NCI-H1092 treated with DMSO at 0.1 percent for 48 hours (cell line): ENCODE results near the gene DEFB132.

Experiments used
- DNase-seq: peaks from one replicate; lab custom pipeline; 2025; lab: John Stamatoyannopoulos, UW

The DEFB132 gene

DNA sequence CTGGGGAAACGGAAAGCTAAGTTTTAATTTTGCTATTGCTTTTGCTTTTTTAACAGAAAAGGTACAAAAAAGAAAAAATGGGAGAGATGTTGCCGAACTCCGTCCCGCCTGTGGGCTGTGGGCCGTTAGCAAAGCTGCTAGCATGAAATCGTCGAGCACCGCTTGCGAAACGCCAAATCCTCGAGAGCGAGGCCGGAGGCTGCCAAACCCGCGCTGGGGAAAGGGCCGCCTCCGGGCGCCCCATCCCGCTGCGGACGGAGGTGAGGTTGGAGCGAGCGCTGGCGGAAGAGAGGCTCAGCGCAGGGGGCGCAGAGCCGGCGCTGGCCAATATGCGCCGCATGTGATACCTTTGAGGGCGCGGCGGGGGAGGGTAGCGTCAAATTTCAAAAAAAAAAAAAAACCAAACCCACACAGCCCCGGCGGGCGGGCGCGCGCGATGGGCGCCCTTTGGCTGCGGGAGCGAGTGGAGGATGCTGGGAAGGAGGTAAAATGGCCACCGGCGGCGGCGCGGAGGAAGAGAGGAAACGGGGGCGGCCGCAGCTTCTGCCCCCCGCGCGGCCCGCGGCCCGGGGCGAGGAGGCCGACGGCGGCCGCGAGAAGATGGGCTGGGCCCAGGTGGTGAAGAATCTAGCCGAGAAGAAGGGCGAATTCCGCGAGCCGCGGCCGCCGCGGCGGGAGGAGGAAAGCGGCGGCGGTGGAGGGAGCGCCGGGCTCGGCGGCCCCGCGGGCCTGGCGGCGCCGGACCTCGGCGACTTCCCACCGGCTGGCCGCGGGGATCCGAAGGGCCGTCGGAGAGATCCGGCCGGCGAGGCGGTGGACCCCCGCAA lies 39.8 kb downstream of the DEFB132 start, which contains the start of gene ZCCHC3:
TSS of gene ZCCHC3 (plus strand) at position 473 of the 827 bp plus-strand sequence. CDS start at position 490, 17 bp downstream.
- peak; percentile 91 for DNase-seq

DNA sequence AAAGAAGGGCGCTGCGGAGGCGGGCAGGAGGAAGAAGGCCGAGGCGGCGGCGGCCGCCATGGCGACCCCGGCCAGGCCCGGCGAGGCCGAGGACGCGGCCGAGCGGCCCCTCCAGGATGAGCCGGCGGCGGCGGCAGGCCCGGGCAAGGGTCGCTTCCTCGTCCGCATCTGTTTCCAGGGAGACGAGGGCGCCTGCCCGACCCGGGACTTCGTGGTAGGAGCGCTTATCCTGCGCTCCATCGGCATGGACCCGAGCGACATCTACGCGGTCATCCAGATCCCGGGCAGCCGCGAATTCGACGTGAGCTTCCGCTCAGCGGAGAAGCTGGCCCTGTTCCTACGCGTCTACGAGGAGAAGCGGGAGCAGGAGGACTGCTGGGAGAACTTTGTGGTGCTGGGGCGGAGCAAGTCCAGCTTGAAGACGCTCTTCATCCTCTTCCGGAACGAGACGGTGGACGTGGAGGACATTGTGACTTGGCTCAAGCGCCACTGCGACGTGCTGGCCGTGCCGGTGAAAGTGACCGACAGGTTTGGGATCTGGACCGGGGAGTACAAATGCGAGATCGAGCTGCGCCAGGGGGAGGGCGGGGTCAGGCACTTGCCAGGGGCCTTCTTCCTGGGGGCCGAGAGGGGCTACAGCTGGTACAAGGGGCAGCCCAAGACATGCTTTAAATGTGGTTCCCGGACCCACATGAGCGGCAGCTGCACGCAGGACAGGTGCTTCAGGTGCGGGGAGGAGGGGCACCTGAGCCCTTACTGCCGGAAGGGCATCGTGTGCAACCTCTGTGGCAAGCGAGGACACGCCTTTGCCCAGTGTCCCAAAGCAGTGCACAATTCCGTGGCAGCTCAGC lies 40.6 kb downstream of the DEFB132 start:
- peak; percentile 52 for DNase-seq

DNA sequence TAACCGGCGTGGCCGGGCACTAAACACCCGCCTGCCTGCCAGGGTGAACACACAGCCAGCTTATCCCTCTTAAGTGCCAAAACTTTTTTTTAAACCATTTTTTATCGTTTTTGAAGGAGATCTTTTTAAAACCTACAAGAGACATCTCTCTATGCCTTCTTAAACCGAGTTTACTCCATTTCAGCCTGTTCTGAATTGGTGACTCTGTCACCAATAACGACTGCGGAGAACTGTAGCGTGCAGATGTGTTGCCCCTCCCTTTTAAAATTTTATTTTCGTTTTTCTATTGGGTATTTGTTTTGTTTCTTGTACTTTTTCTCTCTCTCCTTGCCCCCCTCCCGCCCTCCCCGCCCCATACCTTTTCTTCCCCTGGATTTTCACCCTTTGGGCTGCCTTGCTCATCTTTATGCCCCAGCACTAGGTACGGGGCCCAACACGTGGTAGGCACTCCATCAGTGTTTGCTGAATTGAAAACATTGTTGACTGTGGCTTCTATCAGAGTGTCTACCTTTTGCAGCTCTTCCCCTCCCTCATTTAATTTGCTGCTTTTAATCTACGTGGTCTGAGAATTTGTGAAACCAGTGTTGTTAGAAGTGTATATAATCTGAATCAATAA lies 41.4 kb downstream of the DEFB132 start:
- DNase-seq, result no peak

DNA sequence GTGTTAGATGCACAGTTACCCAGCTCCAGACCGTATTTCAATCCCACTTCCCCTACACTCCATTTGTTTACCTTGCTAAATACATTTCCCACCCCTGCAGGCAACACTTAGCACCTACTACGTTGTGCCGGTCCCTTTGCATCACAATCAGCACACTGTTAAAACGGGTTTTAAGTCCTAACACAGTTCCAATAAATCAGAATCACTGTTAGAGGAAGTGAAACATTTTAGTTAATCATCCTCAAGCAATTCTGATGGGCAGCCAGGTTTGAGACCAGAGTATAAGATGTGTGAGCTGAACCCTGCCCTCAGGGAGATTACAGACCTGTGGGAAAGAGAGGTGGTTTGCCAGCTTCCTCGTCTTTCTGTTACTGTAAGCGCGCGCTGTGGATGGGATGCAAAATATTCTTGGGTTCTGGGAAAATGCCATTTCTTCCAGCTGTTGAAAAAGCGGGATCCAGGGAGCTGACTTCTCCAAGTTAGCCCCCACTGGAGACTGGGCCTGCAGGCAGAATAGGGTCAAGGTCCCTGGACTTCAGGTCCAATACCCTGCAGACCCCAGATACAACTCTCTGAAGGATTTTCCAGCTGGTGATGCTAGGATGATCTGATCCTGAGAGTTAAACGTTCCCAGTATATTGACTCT lies 42.9 kb downstream of the DEFB132 start:
- DNase-seq, result no peak

DNA sequence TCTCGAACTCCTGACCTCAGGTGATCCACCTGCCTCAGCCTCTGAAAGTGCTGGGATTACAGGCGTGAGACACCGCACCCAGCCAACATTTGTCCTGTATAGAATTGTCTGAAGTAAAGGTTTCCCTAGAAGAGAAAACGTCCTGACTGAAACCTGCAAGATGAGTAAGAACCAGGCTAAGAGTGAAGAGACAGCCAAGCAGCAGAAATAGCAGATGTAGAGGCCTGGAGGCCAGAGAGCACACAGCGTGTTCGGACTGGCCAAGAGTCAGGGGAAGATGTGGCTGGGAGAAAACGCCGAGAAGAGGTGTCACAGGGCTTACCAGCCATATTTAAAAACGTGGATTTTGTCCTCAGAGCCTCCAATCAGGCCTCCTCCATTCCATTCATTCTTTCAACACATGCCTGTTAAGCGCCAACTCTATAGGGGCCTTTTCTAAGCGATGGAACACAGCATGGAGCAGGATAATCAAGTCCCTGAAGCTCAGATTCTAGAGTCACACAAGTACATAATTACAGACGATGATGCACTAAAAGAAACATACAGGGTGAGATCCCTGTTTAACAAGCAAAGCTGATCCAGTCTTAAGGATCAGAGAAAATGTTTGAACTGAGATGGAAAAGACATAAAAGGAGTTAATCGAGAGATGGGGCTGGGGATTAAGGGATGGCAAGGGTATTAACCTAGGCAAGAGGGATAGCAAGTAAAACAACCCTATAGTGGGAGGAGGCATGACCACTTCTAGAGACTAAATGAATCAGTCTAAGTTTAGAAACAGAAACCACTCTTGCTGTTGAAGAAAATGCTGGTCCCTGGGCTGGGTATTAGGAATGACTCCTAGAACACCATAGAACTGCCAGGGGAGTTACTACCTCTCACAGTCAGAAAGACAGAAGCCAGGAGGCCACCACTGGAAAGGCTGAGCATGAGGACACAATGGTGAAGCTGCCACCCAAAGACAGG lies 44.6 kb downstream of the DEFB132 start:
- no peak for DNase-seq

DNA sequence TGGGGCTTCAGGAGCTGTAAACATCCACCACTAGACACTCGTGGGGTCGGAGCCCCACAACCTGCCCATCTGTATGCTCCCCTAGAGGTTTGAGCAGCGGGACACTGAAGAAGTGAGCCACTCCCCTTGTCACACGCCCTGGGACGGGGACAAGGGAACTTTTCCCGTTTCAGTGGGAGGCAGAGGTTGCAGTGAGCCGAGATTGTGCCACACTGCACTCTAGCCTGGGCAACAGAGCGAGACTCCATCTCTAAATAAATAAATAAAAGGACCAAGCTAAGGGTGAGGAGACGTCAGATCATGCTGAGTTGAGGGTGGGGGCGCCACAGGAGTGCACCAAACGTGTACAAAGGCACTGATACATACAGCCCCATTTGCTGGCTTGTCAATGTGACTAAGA lies 48.2 kb downstream of the DEFB132 start:
- no peak for DNase-seq

DNA sequence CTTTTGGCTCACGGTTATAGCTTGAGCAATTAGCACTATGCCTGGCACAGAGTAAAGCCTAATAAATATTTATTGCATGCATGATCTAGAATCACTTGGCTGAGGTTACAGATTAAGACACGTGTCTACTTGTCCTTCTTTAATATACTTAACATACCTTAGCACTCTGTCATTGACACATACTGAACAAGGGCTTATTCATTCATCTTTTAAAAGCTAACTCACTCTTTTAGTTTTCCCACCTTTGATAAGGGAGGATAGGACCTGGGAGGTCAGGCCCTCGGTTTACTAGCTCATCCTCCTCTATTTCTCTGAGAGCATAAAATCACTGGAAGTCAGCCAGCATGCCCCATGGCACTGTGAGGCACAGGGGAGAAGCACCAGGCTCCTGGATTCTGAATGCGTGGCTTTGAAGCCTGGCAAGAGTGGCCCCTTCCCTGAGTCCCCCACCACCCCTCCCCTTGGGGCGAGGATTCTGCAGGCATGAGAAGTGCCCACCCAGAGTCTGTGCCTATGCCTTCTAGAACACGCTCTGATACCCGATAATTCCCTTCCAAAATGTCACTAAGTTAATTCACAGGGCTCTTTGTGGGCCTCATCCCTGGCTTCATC lies 51.0 kb downstream of the DEFB132 start:
- no peak for DNase-seq

DNA sequence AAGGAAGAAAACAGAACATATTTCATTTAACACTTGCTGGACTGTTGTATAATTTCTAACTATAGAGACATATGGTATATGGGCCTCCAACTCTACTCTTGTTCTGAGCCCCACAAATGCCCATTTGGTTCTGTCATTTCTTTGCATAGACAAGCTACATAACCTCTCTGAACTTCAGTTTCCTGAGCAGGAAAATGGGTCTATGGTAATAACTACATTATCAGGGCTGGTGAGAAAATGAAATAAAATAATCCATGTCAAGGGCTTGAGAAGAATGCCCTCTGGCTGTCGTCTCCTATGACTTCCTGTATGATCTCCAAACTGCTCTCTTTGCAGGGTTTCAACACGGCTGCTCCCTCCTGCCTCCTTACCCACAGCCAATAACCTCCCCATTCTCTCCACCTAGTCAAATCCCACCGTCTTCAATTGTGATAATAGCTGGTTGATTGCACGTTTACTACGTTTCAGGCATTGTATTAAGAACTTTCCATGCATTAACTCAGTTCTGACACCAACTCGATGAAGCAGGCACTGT lies 51.8 kb downstream of the DEFB132 start:
- DNase-seq, result peak; percentile 74

DNA sequence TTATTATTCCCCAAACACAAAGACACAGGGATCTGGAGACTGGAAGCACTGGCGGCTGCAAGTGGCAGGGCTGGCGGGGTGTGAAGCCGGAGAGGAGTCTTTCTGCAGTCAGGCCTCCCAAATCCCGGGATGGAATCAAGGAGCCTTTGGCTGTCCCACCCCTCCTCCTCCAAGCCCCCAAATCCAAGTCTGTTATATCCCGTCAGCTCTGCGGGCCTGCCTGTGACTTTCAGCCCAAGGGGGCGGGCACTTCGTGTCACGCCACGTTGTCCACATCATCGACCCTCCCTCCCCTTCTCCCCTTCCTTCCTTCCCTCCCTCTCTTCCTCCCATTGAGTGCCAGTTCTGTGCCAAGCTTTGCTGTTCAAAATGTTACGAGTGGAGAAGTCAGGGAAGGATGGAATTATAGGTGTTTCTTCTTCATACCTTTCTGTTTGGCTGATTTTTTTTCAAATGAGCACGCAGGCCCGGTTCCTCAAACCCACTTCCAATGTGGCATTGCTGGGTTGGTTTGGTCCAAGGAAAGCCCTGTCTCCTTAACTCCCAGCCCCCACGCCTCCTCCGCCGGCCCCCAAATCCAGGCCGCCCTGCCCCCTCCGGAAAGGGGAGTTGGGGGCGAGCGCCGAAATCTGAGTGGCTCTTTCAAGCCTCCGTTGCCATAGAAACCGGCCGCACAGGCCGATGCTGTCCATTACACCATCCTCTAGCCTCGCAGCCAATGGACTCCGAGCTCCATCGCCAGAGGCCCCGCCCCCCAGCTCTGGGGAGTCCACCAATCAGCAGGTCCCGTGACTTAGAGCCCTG lies 52.5 kb downstream of the DEFB132 start:
- DNase-seq, result peak; percentile 98

DNA sequence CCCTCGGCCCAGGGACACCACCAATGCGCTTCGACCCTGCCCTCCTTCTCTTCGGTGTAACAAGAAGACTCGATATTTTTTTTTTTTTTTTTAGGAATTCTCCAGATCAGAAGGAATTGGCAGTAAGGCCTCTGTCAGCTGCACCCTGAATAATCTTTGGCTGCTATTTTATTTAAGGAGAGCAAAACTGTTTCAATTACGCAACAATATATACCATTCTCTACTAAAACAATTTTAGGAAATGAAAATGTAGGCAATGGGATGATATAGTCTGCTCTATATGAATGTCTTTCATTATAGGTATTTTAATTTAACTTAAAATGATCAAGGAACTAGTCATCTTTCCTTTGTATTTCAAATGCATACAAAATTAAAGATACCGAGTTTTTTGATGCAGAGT lies 53.1 kb downstream of the DEFB132 start:
- DNase-seq, result no peak
